WERI-Rb-1 (cell line): ENCODE measurements around the gene CHKA.

Source experiments
- DNase-seq: peaks from one replicate; pipeline ENCODE4 v3.0.0-alpha.2; 2020
- H3K27ac ChIP-seq: fragments of 250-450 bp; sonication (Bioruptor Pico); 2 replicates; pipeline ENCODE4 v1.5.1; 2020; ENCODE audit warnings: mild to moderate bottlenecking, moderate library complexity
- H3K27me3 ChIP-seq: fragments of 250-450 bp; sonication (Bioruptor Pico); 2 replicates; pipeline ENCODE4 v1.5.1; 2021; ENCODE audit warnings: mild to moderate bottlenecking, low read depth, moderate library complexity; ENCODE audit not compliant: insufficient read depth, severe bottlenecking
- H3K36me3 ChIP-seq: fragments of 250-450 bp; sonication (Bioruptor Pico); 2 replicates; pipeline ENCODE4 v1.5.1; 2020; ENCODE audit warnings: mild to moderate bottlenecking, moderate library complexity
- H3K4me3 ChIP-seq: 2 replicates; pipeline ENCODE4 v1.5.1; 2011; ENCODE audit warnings: low read depth, mild to moderate bottlenecking, control low read depth, low read length
- H3K9me3 ChIP-seq: fragments of 250-450 bp; sonication (Bioruptor Pico); 2 replicates; pipeline ENCODE4 v1.5.1; 2021; ENCODE audit warnings: mild to moderate bottlenecking, moderate library complexity; ENCODE audit not compliant: severe bottlenecking
- TF ChIP-seq, protein P1 (sequence below): IDR thresholded peaks from 2 replicates; pipeline ENCODE4 v1.5.1; 2011; ENCODE audit warnings: low read depth, mild to moderate bottlenecking, control low read depth, inconsistent platforms, low read length

Gene CHKA

DNA sequence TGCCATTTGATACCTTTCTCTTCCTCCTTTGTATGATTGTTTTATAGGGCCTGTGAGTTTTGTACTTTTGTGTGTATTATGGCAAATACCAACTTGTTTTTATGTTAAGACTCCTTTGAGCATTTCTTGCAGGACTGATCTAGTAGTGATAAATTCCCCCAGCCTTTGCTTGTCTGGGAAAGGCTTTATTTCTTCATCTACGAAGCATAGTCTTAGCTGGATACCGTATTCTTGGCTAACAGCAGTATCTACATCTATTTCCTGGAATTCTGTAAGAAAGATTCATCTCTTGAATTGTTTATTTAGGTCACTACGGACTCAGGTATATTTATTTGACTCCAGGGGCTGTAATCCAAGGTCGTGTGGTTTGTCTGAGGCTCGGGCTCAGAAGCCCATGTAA, 96.7 kb downstream of the CHKA start:
- H3K27ac ChIP-seq = no peak overlapping the region

DNA sequence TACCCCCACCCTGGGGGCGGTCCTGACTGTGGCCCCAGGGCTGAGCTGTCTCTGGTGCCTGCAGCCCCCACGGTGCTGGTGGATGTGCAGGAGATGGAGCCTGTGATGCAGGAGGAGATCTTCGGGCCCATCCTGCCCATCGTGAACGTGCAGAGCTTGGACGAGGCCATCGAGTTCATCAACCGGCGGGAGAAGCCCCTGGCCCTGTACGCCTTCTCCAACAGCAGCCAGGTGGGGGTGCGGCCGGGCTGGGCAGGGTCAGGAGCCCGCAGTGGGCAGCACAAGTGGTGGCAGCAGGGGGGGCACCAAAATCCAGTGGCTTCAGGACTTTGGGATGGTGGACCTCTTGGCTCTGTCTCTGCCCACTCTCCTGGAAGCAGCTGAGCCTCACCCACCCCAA, 98.7 kb downstream of the CHKA start:
- no peak overlapping the region for H3K4me3 ChIP-seq
- H3K9me3 ChIP-seq = peaks cover 3% of the 10 kb centered on the region
- TF ChIP-seq, protein P1, sequence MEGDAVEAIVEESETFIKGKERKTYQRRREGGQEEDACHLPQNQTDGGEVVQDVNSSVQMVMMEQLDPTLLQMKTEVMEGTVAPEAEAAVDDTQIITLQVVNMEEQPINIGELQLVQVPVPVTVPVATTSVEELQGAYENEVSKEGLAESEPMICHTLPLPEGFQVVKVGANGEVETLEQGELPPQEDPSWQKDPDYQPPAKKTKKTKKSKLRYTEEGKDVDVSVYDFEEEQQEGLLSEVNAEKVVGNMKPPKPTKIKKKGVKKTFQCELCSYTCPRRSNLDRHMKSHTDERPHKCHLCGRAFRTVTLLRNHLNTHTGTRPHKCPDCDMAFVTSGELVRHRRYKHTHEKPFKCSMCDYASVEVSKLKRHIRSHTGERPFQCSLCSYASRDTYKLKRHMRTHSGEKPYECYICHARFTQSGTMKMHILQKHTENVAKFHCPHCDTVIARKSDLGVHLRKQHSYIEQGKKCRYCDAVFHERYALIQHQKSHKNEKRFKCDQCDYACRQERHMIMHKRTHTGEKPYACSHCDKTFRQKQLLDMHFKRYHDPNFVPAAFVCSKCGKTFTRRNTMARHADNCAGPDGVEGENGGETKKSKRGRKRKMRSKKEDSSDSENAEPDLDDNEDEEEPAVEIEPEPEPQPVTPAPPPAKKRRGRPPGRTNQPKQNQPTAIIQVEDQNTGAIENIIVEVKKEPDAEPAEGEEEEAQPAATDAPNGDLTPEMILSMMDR = no peak
- H3K27me3 ChIP-seq = no peaks in the 10 kb centered on the region
- no peaks in the 10 kb centered on the region for H3K36me3 ChIP-seq
- no peak for DNase-seq
- no peak overlapping the region for H3K27ac ChIP-seq

More for the DNA sequence above, 96.7 kb downstream of the CHKA start:
- TF ChIP-seq, protein P1 = no peak
- no peak overlapping the region for H3K4me3 ChIP-seq
- DNase-seq = no peak
- peaks cover 3% of the 10 kb centered on the region for H3K9me3 ChIP-seq
- H3K27me3 ChIP-seq = no peaks in the 10 kb centered on the region
- H3K36me3 ChIP-seq = no peaks in the 10 kb centered on the region

DNA sequence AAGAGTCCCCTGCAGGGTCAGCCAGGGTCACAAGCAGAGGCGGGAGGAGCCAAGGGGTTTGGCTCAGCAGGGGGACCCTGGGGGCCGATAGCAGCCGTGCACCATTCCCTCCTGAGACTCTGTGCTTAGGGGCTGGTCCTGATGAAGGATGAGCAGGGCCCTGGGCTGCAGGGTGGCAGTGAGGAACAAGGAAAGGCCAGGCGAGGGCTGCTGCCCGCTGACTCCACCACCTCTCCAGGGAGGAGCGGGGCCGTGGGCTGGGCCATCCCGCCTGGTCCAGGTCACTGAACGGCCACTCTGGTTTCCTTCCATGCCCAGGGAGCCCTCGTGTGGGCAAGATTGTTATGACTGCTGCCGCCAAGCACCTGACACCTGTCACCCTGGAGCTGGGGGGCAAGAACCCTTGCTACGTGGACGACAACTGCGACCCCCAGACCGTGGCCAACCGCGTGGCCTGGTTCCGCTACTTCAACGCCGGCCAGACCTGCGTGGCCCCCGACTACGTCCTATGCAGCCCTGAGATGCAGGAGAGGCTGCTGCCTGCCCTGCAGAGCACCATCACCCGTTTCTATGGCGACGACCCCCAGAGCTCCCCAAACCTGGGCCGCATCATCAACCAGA, 99.9 kb downstream of the CHKA start:
- Histone ChIP-seq H3K4me3 (no peak overlapping the region), H3K27me3 (no peaks in the 10 kb centered on the region), H3K9me3 (peaks cover 3% of the 10 kb centered on the region), H3K27ac (no peak overlapping the region), H3K36me3 (no peaks in the 10 kb centered on the region)
- DNase-seq = peak; percentile 60
- TF ChIP-seq, protein P1 = peak; percentile 58

DNA sequence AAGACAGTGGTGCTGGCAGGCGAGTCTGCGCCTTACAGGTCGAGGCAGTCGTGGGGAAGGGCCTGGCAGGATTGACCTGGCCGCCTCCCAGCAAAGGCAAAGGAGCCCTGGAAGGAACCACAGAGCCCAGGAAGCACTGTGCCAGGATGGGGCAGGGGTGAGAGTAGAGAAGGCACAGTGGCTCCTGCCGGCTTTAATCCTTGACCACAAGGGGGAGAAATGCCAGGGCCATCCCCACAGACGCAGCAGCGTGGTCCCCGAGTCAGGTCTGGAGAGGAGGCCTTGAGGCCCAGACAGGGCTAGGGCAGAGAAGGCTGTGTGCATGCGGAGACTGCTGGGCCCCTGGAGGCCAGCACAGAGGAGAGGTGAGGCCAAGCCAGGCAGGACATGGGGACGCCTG, 100.6 kb downstream of the CHKA start:
- TF ChIP-seq, protein P1 = peak; percentile 55; the same call in 1 of the 2 replicates
- H3K4me3 ChIP-seq = no peak overlapping the region
- H3K36me3 ChIP-seq = no peaks in the 10 kb centered on the region
- H3K27ac ChIP-seq = no peak overlapping the region
- H3K9me3 ChIP-seq = peaks cover 3% of the 10 kb centered on the region
- DNase-seq = no peak
- H3K27me3 ChIP-seq = no peaks in the 10 kb centered on the region

DNA sequence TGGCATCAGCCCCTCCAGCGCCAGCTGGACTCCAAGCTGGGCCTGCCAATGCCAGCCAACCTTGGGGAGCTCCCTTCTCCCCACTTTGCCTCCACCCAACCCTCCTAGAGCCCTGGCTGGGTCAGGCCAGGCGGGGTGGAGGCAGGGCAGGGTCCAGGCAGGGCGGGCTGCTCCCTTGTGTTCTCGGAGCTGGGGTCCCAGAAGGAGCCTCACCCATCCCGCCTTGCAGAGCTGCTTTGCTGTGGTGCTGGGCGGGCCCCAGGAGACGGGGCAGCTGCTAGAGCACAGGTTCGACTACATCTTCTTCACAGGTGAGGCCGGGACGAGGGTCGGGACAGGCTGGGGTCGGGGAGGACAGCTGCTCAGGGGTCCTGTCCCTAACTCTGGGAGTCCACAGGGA, 101.7 kb downstream of the CHKA start:
- H3K27ac ChIP-seq = no peak overlapping the region
- no peak for DNase-seq
- no peak overlapping the region for H3K4me3 ChIP-seq
- TF ChIP-seq, protein P1 = no peak
- no peaks in the 10 kb centered on the region for H3K27me3 ChIP-seq
- peaks cover 2% of the 10 kb centered on the region for H3K9me3 ChIP-seq
- H3K36me3 ChIP-seq = no peaks in the 10 kb centered on the region

DNA sequence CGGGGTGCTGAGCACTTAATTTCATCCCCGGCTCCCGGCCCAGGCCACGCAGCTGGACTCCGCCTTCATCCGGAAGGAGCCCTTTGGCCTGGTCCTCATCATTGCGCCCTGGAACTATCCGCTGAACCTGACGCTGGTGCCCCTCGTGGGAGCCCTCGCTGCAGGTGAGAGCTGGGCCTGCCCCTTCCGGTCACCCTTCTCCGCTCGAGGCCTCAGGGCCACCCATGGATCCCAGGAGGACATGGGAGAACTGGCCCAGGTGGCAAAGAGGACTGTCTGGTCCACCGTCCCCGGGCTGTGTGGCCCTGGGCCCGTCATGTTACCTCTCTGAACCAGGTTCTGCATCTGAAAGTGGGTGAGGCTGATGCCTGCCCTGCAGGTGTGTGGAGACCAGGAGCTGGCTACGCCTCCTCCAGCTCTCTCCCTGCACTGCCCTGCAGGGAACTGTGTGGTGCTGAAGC, 102.4 kb downstream of the CHKA start:
- no peaks in the 10 kb centered on the region for H3K9me3 ChIP-seq
- no peak overlapping the region for H3K27ac ChIP-seq
- no peak for DNase-seq
- H3K27me3 ChIP-seq = no peaks in the 10 kb centered on the region
- H3K36me3 ChIP-seq = no peaks in the 10 kb centered on the region
- TF ChIP-seq, protein P1 = no peak
- H3K4me3 ChIP-seq = no peak overlapping the region
